Astrocyte (in vitro differentiated cells and primary cell): ENCODE data around the gene PRSS21.

Experiments used
- CTCF ChIP-seq: IDR thresholded peaks from 2 replicates; pipeline ENCODE4 v1.5.1; 2011; ENCODE audit warnings: low read depth, mild to moderate bottlenecking, inconsistent platforms, low read length, moderate library complexity; ENCODE audit not compliant: insufficient read depth
- EZH2 ChIP-seq: IDR thresholded peaks from 2 replicates; pipeline ENCODE4 v1.6.1; 2012; ENCODE audit warnings: mild to moderate bottlenecking, low read length, inconsistent platforms; ENCODE audit not compliant: insufficient read depth

- TF ChIP-seq CTCF (no peak), EZH2 (no peak)
Measured at GRCh38 chr16:2806286-2806685, 10.8 kb upstream of the PRSS21 start.
